ENCODE data around the gene RIMBP2.

Gene RIMBP2

GRCh38 chr12:130596241-130596640, 119.9 kb downstream of the RIMBP2 start:
- H4K20me1 ChIP-seq (ENCODE audit: insufficient read depth): no peaks in the 10 kb centered on the region
- no peak overlapping the region for H3K4me2 ChIP-seq
- H3K4me1 ChIP-seq (ENCODE audit: low read depth, poor library complexity, severe bottlenecking): no peaks in the 10 kb centered on the region
- no peak overlapping the region for H3K27ac ChIP-seq
- H3K9ac ChIP-seq: no peak overlapping the region
- H3K4me3 ChIP-seq (IDR thresholded peaks at IDR 0.05; ENCODE audit: insufficient read depth, low read depth, low read length): no peak overlapping the region
- TF ChIP-seq, protein P1, sequence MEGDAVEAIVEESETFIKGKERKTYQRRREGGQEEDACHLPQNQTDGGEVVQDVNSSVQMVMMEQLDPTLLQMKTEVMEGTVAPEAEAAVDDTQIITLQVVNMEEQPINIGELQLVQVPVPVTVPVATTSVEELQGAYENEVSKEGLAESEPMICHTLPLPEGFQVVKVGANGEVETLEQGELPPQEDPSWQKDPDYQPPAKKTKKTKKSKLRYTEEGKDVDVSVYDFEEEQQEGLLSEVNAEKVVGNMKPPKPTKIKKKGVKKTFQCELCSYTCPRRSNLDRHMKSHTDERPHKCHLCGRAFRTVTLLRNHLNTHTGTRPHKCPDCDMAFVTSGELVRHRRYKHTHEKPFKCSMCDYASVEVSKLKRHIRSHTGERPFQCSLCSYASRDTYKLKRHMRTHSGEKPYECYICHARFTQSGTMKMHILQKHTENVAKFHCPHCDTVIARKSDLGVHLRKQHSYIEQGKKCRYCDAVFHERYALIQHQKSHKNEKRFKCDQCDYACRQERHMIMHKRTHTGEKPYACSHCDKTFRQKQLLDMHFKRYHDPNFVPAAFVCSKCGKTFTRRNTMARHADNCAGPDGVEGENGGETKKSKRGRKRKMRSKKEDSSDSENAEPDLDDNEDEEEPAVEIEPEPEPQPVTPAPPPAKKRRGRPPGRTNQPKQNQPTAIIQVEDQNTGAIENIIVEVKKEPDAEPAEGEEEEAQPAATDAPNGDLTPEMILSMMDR (conservative IDR thresholded peaks at IDR 0.05; ENCODE audit: low read depth, low read length): no peak
- no peaks in the 10 kb centered on the region for H3K36me3 ChIP-seq (ENCODE audit: insufficient read depth)
- no peaks in the 10 kb centered on the region for H3K27me3 ChIP-seq (ENCODE audit: insufficient read depth, low read depth)
- H3K79me2 ChIP-seq (ENCODE audit: insufficient read depth, low read depth): no peaks in the 10 kb centered on the region
- H2AFZ ChIP-seq (ENCODE audit: low read depth): no peak overlapping the region

DNA sequence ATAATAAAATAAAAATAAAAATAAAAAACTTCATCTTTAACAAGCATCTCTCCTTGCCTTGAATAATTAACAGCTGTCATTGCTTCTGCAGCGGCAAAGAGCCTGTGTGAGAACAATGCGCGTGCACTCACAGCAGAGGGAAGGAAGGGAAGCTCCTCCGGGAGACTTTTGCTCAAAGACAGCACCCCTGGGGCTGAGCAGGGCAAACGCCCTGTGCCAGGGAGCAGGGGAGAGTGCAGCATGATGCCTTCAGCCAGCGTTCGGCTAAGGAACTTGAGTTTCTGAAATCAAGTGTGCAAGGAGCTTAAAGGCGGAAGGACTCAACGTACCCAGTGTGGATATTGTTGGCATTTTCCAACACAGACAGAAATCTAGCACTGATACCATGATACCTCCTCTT, 120.5 kb downstream of the RIMBP2 start:
- Histone ChIP-seq H3K36me3 (ENCODE audit: insufficient read depth) (no peaks in the 10 kb centered on the region), H3K4me2 (no peak overlapping the region), H3K9ac (no peak overlapping the region), H3K27me3 (ENCODE audit: insufficient read depth, low read depth) (no peaks in the 10 kb centered on the region), H3K79me2 (ENCODE audit: insufficient read depth, low read depth) (no peaks in the 10 kb centered on the region), H3K4me3 (IDR thresholded peaks at IDR 0.05; ENCODE audit: insufficient read depth, low read depth, low read length) (no peak overlapping the region), H2AFZ (ENCODE audit: low read depth) (no peak overlapping the region), H3K27ac (no peak overlapping the region), H4K20me1 (ENCODE audit: insufficient read depth) (no peaks in the 10 kb centered on the region), H3K4me1 (ENCODE audit: low read depth, poor library complexity, severe bottlenecking) (peaks cover 1% of the 10 kb centered on the region)
- TF ChIP-seq, protein P1 (conservative IDR thresholded peaks at IDR 0.05; ENCODE audit: low read depth, low read length): no peak

- H3K36me3 ChIP-seq (ENCODE audit: insufficient read depth): no peaks in the 10 kb centered on the region
- no peaks in the 10 kb centered on the region for H3K79me2 ChIP-seq (ENCODE audit: insufficient read depth, low read depth)
- H3K4me2 ChIP-seq: no peak overlapping the region
- TF ChIP-seq, protein P1 (conservative IDR thresholded peaks at IDR 0.05; ENCODE audit: low read depth, low read length): no peak
- H3K9ac ChIP-seq: no peak overlapping the region
- H3K27me3 ChIP-seq (ENCODE audit: insufficient read depth, low read depth): no peaks in the 10 kb centered on the region
- no peak overlapping the region for H2AFZ ChIP-seq (ENCODE audit: low read depth)
- peaks cover 5% of the 10 kb centered on the region for H3K4me1 ChIP-seq (ENCODE audit: low read depth, poor library complexity, severe bottlenecking)
- H4K20me1 ChIP-seq (ENCODE audit: insufficient read depth): no peaks in the 10 kb centered on the region
- no peak overlapping the region for H3K4me3 ChIP-seq (IDR thresholded peaks at IDR 0.05; ENCODE audit: insufficient read depth, low read depth, low read length)
- H3K27ac ChIP-seq: no peak overlapping the region
These were observed 123.0 kb downstream of the RIMBP2 start for GRCh38 chr12:130593056-130593455.

DNA sequence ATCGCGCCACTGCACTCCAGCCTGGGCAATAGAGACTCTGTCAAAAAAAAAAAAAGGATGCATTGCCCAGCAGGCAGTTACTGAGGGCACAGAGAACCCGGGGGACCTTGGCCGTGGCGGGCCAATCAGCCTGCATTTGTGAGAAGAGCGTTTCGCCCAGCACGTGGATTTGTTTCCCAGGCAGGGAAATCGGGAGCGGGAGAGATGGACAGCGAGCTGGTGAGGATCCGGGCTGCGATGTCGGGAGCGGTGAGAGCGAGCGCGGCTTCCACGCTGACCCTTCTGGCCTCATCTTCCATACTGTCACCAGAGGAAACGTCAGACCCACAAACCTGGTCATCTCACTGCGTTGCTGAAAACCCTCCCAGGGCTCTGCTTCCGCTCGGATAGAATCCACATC, 123.5 kb downstream of the RIMBP2 start:
- H3K4me1 ChIP-seq (ENCODE audit: low read depth, poor library complexity, severe bottlenecking): peaks cover 5% of the 10 kb centered on the region
- H4K20me1 ChIP-seq (ENCODE audit: insufficient read depth): no peaks in the 10 kb centered on the region
- H3K4me3 ChIP-seq (IDR thresholded peaks at IDR 0.05; ENCODE audit: insufficient read depth, low read depth, low read length): no peak overlapping the region
- H3K27ac ChIP-seq: no peak overlapping the region
- no peaks in the 10 kb centered on the region for H3K79me2 ChIP-seq (ENCODE audit: insufficient read depth, low read depth)
- no peaks in the 10 kb centered on the region for H3K36me3 ChIP-seq (ENCODE audit: insufficient read depth)
- no peak overlapping the region for H3K9ac ChIP-seq
- H3K27me3 ChIP-seq (ENCODE audit: insufficient read depth, low read depth): no peaks in the 10 kb centered on the region
- no peak overlapping the region for H3K4me2 ChIP-seq
- H2AFZ ChIP-seq (ENCODE audit: low read depth): no peak overlapping the region
- TF ChIP-seq, protein P1 (conservative IDR thresholded peaks at IDR 0.05; ENCODE audit: low read depth, low read length): no peak
